Measurements from ENCODE around the gene DHX40.
"Not testable (repeated sequence)": the region's sequence is repeated elsewhere in the genome, so short reads cannot be mapped to it uniquely, and the experiment has no call there.

DHX40 gene

GRCh38 chr17:59538195-59538909 is 27.1 kb upstream of the DHX40 start:
- no peak overlapping the region for H2AFZ ChIP-seq (ENCODE audit: low read depth)
- no peaks in the 10 kb centered on the region for H3K4me1 ChIP-seq (ENCODE audit: low read depth, poor library complexity, severe bottlenecking)
- H3K9ac ChIP-seq, result no peak overlapping the region
- no peak overlapping the region for H3K4me3 ChIP-seq (IDR thresholded peaks at IDR 0.05; ENCODE audit: insufficient read depth, low read depth, low read length)
- H3K36me3 ChIP-seq (ENCODE audit: insufficient read depth), result no peaks in the 10 kb centered on the region
- H3K27me3 ChIP-seq (ENCODE audit: insufficient read depth, low read depth), result no peaks in the 10 kb centered on the region
- H3K4me2 ChIP-seq, result no peak overlapping the region
- H3K79me2 ChIP-seq (ENCODE audit: insufficient read depth, low read depth), result no peaks in the 10 kb centered on the region
- no peaks in the 10 kb centered on the region for H4K20me1 ChIP-seq (ENCODE audit: insufficient read depth)
- no peak overlapping the region for H3K27ac ChIP-seq
- TF ChIP-seq CTCF (conservative IDR thresholded peaks at IDR 0.05; ENCODE audit: low read depth, low read length), result no peak

GRCh38 chr17:59542960-59543635 is 22.3 kb upstream of the DHX40 start:
- Histone ChIP-seq H3K27me3 (ENCODE audit: insufficient read depth, low read depth) (no peaks in the 10 kb centered on the region), H3K27ac (no peak overlapping the region), H3K4me1 (ENCODE audit: low read depth, poor library complexity, severe bottlenecking) (no peaks in the 10 kb centered on the region), H3K79me2 (ENCODE audit: insufficient read depth, low read depth) (no peaks in the 10 kb centered on the region), H4K20me1 (ENCODE audit: insufficient read depth) (no peaks in the 10 kb centered on the region), H2AFZ (ENCODE audit: low read depth) (no peak overlapping the region), H3K4me3 (IDR thresholded peaks at IDR 0.05; ENCODE audit: insufficient read depth, low read depth, low read length) (no peak overlapping the region), H3K36me3 (ENCODE audit: insufficient read depth) (no peaks in the 10 kb centered on the region), H3K9ac (no peak overlapping the region), H3K4me2 (no peak overlapping the region)
- TF ChIP-seq CTCF (conservative IDR thresholded peaks at IDR 0.05; ENCODE audit: low read depth, low read length), result no peak

- TF ChIP-seq CTCF (conservative IDR thresholded peaks at IDR 0.05; ENCODE audit: low read depth, low read length), result no peak
- Histone ChIP-seq H3K36me3 (ENCODE audit: insufficient read depth) (no peaks in the 10 kb centered on the region), H2AFZ (ENCODE audit: low read depth) (no peak overlapping the region), H4K20me1 (ENCODE audit: insufficient read depth) (no peaks in the 10 kb centered on the region), H3K4me3 (IDR thresholded peaks at IDR 0.05; ENCODE audit: insufficient read depth, low read depth, low read length) (no peak overlapping the region), H3K27ac (no peak overlapping the region), H3K4me2 (no peak overlapping the region), H3K79me2 (ENCODE audit: insufficient read depth, low read depth) (no peaks in the 10 kb centered on the region), H3K4me1 (ENCODE audit: low read depth, poor library complexity, severe bottlenecking) (no peaks in the 10 kb centered on the region), H3K9ac (no peak overlapping the region), H3K27me3 (ENCODE audit: insufficient read depth, low read depth) (no peaks in the 10 kb centered on the region)
These were observed 19.5 kb upstream of the DHX40 start for GRCh38 chr17:59545942-59546341.

GRCh38 chr17:59547131-59547915 is 18.1 kb upstream of the DHX40 start:
- Histone ChIP-seq H2AFZ (ENCODE audit: low read depth) (no peak overlapping the region), H4K20me1 (ENCODE audit: insufficient read depth) (no peaks in the 10 kb centered on the region), H3K4me1 (ENCODE audit: low read depth, poor library complexity, severe bottlenecking) (no peaks in the 10 kb centered on the region), H3K27ac (no peak overlapping the region), H3K4me2 (no peak overlapping the region), H3K9ac (no peak overlapping the region), H3K4me3 (IDR thresholded peaks at IDR 0.05; ENCODE audit: insufficient read depth, low read depth, low read length) (no peak overlapping the region), H3K79me2 (ENCODE audit: insufficient read depth, low read depth) (no peaks in the 10 kb centered on the region), H3K27me3 (ENCODE audit: insufficient read depth, low read depth) (no peaks in the 10 kb centered on the region), H3K36me3 (ENCODE audit: insufficient read depth) (no peaks in the 10 kb centered on the region)
- TF ChIP-seq CTCF (conservative IDR thresholded peaks at IDR 0.05; ENCODE audit: low read depth, low read length), result no peak

GRCh38 chr17:59548985-59549384 is 16.4 kb upstream of the DHX40 start:
- H3K4me3 ChIP-seq (IDR thresholded peaks at IDR 0.05; ENCODE audit: insufficient read depth, low read depth, low read length); H2AFZ ChIP-seq (ENCODE audit: low read depth); H3K9ac ChIP-seq; H3K4me2 ChIP-seq; H4K20me1 ChIP-seq (ENCODE audit: insufficient read depth); H3K79me2 ChIP-seq (ENCODE audit: insufficient read depth, low read depth); H3K36me3 ChIP-seq (ENCODE audit: insufficient read depth); H3K4me1 ChIP-seq (ENCODE audit: low read depth, poor library complexity, severe bottlenecking); H3K27me3 ChIP-seq (ENCODE audit: insufficient read depth, low read depth); H3K27ac ChIP-seq: not testable (repeated sequence)

All from KMS-11 (cell line).